ENCODE measurements around the gene INSR. TPM values are rescaled to one million over a fixed set of nuclear protein-coding genes. Genes with fewer than 3 reads are reported as not detected.

INSR gene
- total RNA-seq, 3 donors from 2014 or later (not counting 1 experiment from before 2014, with no cell fraction given): 0.50 to 4.9 (median 2.0) TPM

- Histone ChIP-seq H3K4me3 (ENCODE audit: low read length) (no peak overlapping the region), H3K36me3 (ENCODE audit: control insufficient read depth, insufficient read depth, low read length) (no peaks in the 10 kb centered on the region), H3K27ac (ENCODE audit: low read length) (no peak overlapping the region), H3K27me3 (ENCODE audit: control insufficient read depth, insufficient read depth, low read length) (no peaks in the 10 kb centered on the region), H3K9me3 (ENCODE audit: control insufficient read depth, insufficient read depth, low read length) (peaks cover 9% of the 10 kb centered on the region), H3K4me1 (ENCODE audit: control insufficient read depth, insufficient read depth, low read length) (no peaks in the 10 kb centered on the region)
- Mint-ChIP-seq H3K4me1 (no peaks in the 10 kb centered on the region), H3K27ac (no peak overlapping the region), H3K27me3 (ENCODE audit: low read depth in 2 of 2) (no peaks in the 10 kb centered on the region), H3K9me3 (no peaks in the 10 kb centered on the region), H3K4me3 (no peak overlapping the region), H3K36me3 (no peaks in the 10 kb centered on the region)
- WGBS (ENCODE audit: insufficient coverage): 95% methylated on average over 16 of the region's 16 CpGs
- no peak for DNase-seq
- ATAC-seq: no peak
- TF ChIP-seq CTCF (IDR thresholded peaks at IDR 0.05): no peak
- intact Hi-C loops (cut with micrococcal nuclease): no loop called here
Measured at GRCh38 chr19:7125221-7125620, 169.0 kb downstream of the INSR start.

- no peak for TF ChIP-seq CTCF (IDR thresholded peaks at IDR 0.05)
- Mint-ChIP-seq H3K27ac (no peak overlapping the region), H3K4me3 (no peak overlapping the region), H3K9me3 (no peaks in the 10 kb centered on the region), H3K36me3 (no peaks in the 10 kb centered on the region), H3K4me1 (no peaks in the 10 kb centered on the region), H3K27me3 (ENCODE audit: low read depth in 2 of 2) (no peaks in the 10 kb centered on the region)
- H3K4me1 ChIP-seq (ENCODE audit: control insufficient read depth, insufficient read depth, low read length): no peaks in the 10 kb centered on the region
- H3K9me3 ChIP-seq (ENCODE audit: control insufficient read depth, insufficient read depth, low read length): peaks cover 9% of the 10 kb centered on the region
- no peak overlapping the region for H3K27ac ChIP-seq (ENCODE audit: low read length)
- H3K36me3 ChIP-seq (ENCODE audit: control insufficient read depth, insufficient read depth, low read length): no peaks in the 10 kb centered on the region
- no peak overlapping the region for H3K4me3 ChIP-seq (ENCODE audit: low read length)
- WGBS (ENCODE audit: insufficient coverage): 29% methylated on average over 2 of the region's 3 CpGs
- DNase-seq (no peak), ATAC-seq (no peak)
- no peaks in the 10 kb centered on the region for H3K27me3 ChIP-seq (ENCODE audit: control insufficient read depth, insufficient read depth, low read length)
- intact Hi-C loops (cut with micrococcal nuclease): no loop called here
Measured at GRCh38 chr19:7124782-7125181, 169.4 kb downstream of the INSR start.

- Histone ChIP-seq H3K27ac (ENCODE audit: low read length) (no peak overlapping the region), H3K4me1 (ENCODE audit: control insufficient read depth, insufficient read depth, low read length) (no peaks in the 10 kb centered on the region), H3K27me3 (ENCODE audit: control insufficient read depth, insufficient read depth, low read length) (no peaks in the 10 kb centered on the region), H3K9me3 (ENCODE audit: control insufficient read depth, insufficient read depth, low read length) (peaks cover 9% of the 10 kb centered on the region), H3K36me3 (ENCODE audit: control insufficient read depth, insufficient read depth, low read length) (no peaks in the 10 kb centered on the region), H3K4me3 (ENCODE audit: low read length) (no peak overlapping the region)
- Mint-ChIP-seq H3K36me3 (no peaks in the 10 kb centered on the region), H3K4me1 (no peaks in the 10 kb centered on the region), H3K9me3 (no peaks in the 10 kb centered on the region), H3K27ac (no peak overlapping the region), H3K27me3 (ENCODE audit: low read depth in 2 of 2) (no peaks in the 10 kb centered on the region), H3K4me3 (no peak overlapping the region)
- no peak for TF ChIP-seq CTCF (IDR thresholded peaks at IDR 0.05)
- no peak for DNase-seq
- intact Hi-C loops (cut with micrococcal nuclease): no loop called here
- 94% methylated on average over 16 of the region's 16 CpGs for WGBS (ENCODE audit: insufficient coverage)
- ATAC-seq: no peak
Measured at GRCh38 chr19:7122701-7123100, 171.5 kb downstream of the INSR start.

GRCh38 chr19:7120499-7120898 is 173.7 kb downstream of the INSR start:
- WGBS (ENCODE audit: insufficient coverage): 92% methylated on average over 10 of the region's 10 CpGs

More at GRCh38 chr19:7120499-7120898, 173.7 kb downstream of the INSR start:
- no peaks in the 10 kb centered on the region for H3K27me3 Mint-ChIP-seq (ENCODE audit: low read depth in 2 of 2)
- H3K27ac Mint-ChIP-seq: no peak overlapping the region
- no peak for TF ChIP-seq CTCF (IDR thresholded peaks at IDR 0.05)
- no peak overlapping the region for H3K27ac ChIP-seq (ENCODE audit: low read length)
- ATAC-seq (no peak), DNase-seq (no peak)
- no peaks in the 10 kb centered on the region for H3K36me3 Mint-ChIP-seq
- H3K4me3 Mint-ChIP-seq: no peak overlapping the region
- H3K4me3 ChIP-seq (ENCODE audit: low read length): no peak overlapping the region
- no peaks in the 10 kb centered on the region for H3K4me1 Mint-ChIP-seq
- no peaks in the 10 kb centered on the region for H3K27me3 ChIP-seq (ENCODE audit: control insufficient read depth, insufficient read depth, low read length)
- H3K9me3 Mint-ChIP-seq: no peaks in the 10 kb centered on the region
- intact Hi-C loops (cut with micrococcal nuclease): no loop called here
- no peaks in the 10 kb centered on the region for H3K9me3 ChIP-seq (ENCODE audit: control insufficient read depth, insufficient read depth, low read length)
- H3K4me1 ChIP-seq (ENCODE audit: control insufficient read depth, insufficient read depth, low read length): no peaks in the 10 kb centered on the region
- no peaks in the 10 kb centered on the region for H3K36me3 ChIP-seq (ENCODE audit: control insufficient read depth, insufficient read depth, low read length)

Measured in natural killer cell (primary cell).